HCT116 (cell line): ENCODE results near the gene SLC25A25. TPM values are rescaled to one million over a fixed set of nuclear protein-coding genes. Genes with fewer than 3 reads are reported as not detected.
A peak's percentile ranks its signal among the peaks of the same experiment; 100 is the strongest.

Experiments used
- ATAC-seq: fragments of 200-7000 bp; cut with Tn5 transposase; 2 replicates; pipeline ENCODE4 v1.9.1; 2020; ENCODE audit warnings: mild to moderate bottlenecking, moderate library complexity
- BruUV-seq: library from RNA; stranded (reverse); fragments of 400-500 nt; replicated peaks from 2 replicates; lab custom pipeline; 2021; lab: Mats Ljungman, UMichigan
- CTCF ChIA-PET: fragments of 300-600 bp; sonication (Branson Sonifier 250); formaldehyde crosslinking; loops from one replicate; lab custom pipeline; 2021; ENCODE audit warnings: antibody characterized with exemption; lab: Charles Lee
- POLR2A ChIA-PET: fragments of 300-600, 350-600 bp; sonication (Branson Sonifier 250); formaldehyde crosslinking; loops from one replicate; lab custom pipeline; 2021; ENCODE audit warnings: antibody characterized with exemption; lab: Charles Lee
- RAD21 ChIA-PET, 2 experiments: fragments of 300-600 bp; sonication (Branson Sonifier 250); formaldehyde crosslinking; loops; one replicate each; lab custom pipeline; 2023; ENCODE audit warnings: low total read pairs in 2 of 2; ENCODE audit not compliant: uncharacterized antibody in 2 of 2, unreplicated experiment in 2 of 2, low non-redundant PET in 1 of 2; lab: Charles Lee
- DNase-seq: peaks from one replicate; pipeline ENCODE4 v3.0.0-alpha.2; 2010; ENCODE audit warnings: low read depth, low spot score
- H2AFZ ChIP-seq: fragments of 200-600 bp; shearing (Covaris generic), sonication (generic); 2 replicates; pipeline ENCODE4 v1.6.1; 2017; ENCODE audit warnings: low read depth, mixed run types, mixed read lengths, antibody characterized with exemption, low read length; ENCODE audit not compliant: poor library complexity, severe bottlenecking
- H3K27ac ChIP-seq: 2 replicates; pipeline ENCODE4 v1.5.1; 2012; ENCODE audit warnings: low read depth, low read length
- H3K27me3 ChIP-seq: fragments of 200-600 bp; sonication (generic); 2 replicates; pipeline ENCODE4 v1.6.1; 2016; ENCODE audit warnings: mixed run types, low read length, mixed read lengths; ENCODE audit not compliant: insufficient read depth
- H3K36me3 ChIP-seq, 2 experiments: fragments of 200-500 bp in 1 of 2; fragments of 200-600 bp in 1 of 2; sonication (Bioruptor generic) in 1 of 2; sonication (generic) in 1 of 2; 2 replicates each; pipeline versions ENCODE4 v1.5.1 to v1.6.1; 2014 to 2016; ENCODE audit warnings: low read length in 2 of 2, inconsistent platforms in 1 of 2, mixed read lengths in 1 of 2, mixed run types in 1 of 2; ENCODE audit not compliant: insufficient read depth in 2 of 2, control insufficient read depth in 1 of 2
- H3K4me1 ChIP-seq, 2 experiments: fragments of 200-600 bp in 1 of 2; sonication (generic) in 1 of 2; 2 replicates each; pipeline versions ENCODE4 v1.5.1 to v1.6.1; 2012 to 2017; ENCODE audit warnings: low read length in 2 of 2, inconsistent platforms in 1 of 2, mild to moderate bottlenecking in 1 of 2, mixed read lengths in 1 of 2, mixed run types in 1 of 2, moderate library complexity in 1 of 2; ENCODE audit not compliant: insufficient read depth in 2 of 2, control insufficient read depth in 1 of 2
- H3K4me2 ChIP-seq: fragments of 200-600 bp; sonication (generic); 2 replicates; pipeline ENCODE4 v1.6.1; 2017; ENCODE audit warnings: mixed run types, low read length, mixed read lengths
- H3K4me3 ChIP-seq, 2 experiments: fragments of 200-600 bp in 1 of 2; sonication (generic) in 1 of 2; replicated peaks in 1 of 2; 2 replicates each; pipeline ENCODE4 v1.5.1; 2011 to 2016; ENCODE audit warnings: low read length in 2 of 2, control low read depth in 1 of 2, low read depth in 1 of 2, mild to moderate bottlenecking in 1 of 2, mixed read lengths in 1 of 2, mixed run types in 1 of 2
- H3K79me2 ChIP-seq: fragments of 200-600 bp; sonication (generic); 2 replicates; pipeline ENCODE4 v1.6.1; 2017; ENCODE audit warnings: mild to moderate bottlenecking, mixed run types, low read length, moderate library complexity, mixed read lengths; ENCODE audit not compliant: insufficient read depth
- H3K9ac ChIP-seq: fragments of 200-600 bp; sonication (generic); 2 replicates; pipeline ENCODE4 v1.6.1; 2016; ENCODE audit warnings: low read length, mixed read lengths
- H3K9me2 ChIP-seq: fragments of 200-600 bp; sonication (generic), shearing (Covaris generic); 2 replicates; pipeline ENCODE4 v1.6.1; 2017; ENCODE audit warnings: mixed run types, mild to moderate bottlenecking, moderate library complexity; ENCODE audit not compliant: insufficient read depth
- H3K9me3 ChIP-seq, 2 experiments: fragments of 200-500 bp in 1 of 2; fragments of 200-600 bp in 1 of 2; sonication (Bioruptor generic) in 1 of 2; sonication (generic) in 1 of 2; 2 replicates each; pipeline ENCODE4 v1.6.1; 2014 to 2017; ENCODE audit warnings: low read length in 2 of 2, mixed read lengths in 2 of 2, inconsistent platforms in 1 of 2, low read depth in 1 of 2, mild to moderate bottlenecking in 1 of 2, mixed run types in 1 of 2, moderate library complexity in 1 of 2; ENCODE audit not compliant: control insufficient read depth in 1 of 2, insufficient read depth in 1 of 2
- H4K20me1 ChIP-seq: fragments of 200-600 bp; sonication (generic), shearing (Covaris generic); 2 replicates; pipeline ENCODE4 v1.6.1; 2017; ENCODE audit warnings: mixed run types, mild to moderate bottlenecking, moderate library complexity; ENCODE audit not compliant: insufficient read depth
- CBX3 ChIP-seq: IDR thresholded peaks from 2 replicates; pipeline ENCODE4 v1.6.1; 2012; ENCODE audit warnings: low read depth
- JUND ChIP-seq: IDR thresholded peaks from 2 replicates; pipeline ENCODE4 v1.6.1; 2012
- RAD21 ChIP-seq: IDR thresholded peaks from 2 replicates; pipeline ENCODE4 v1.6.1; 2012; ENCODE audit warnings: low read depth, mild to moderate bottlenecking
- SP1 ChIP-seq: IDR thresholded peaks from 2 replicates; pipeline ENCODE4 v1.6.1; 2012; ENCODE audit warnings: low read depth
- SRF ChIP-seq: IDR thresholded peaks from 2 replicates; pipeline ENCODE4 v1.6.1; 2012; ENCODE audit warnings: low read depth
- intact Hi-C: fragments of 100-400 bp; cut with micrococcal nuclease; formaldehyde crosslinking; loops from 2 replicates; pipeline ENCODE4 v1.10.0; 2022
- total RNA-seq: library from RNA; stranded (reverse); gene quantifications from one replicate; pipeline ENCODE4 v1.2.1, GENCODE V29; 2021; ENCODE audit not compliant: unreplicated experiment
- TF ChIP-seq, protein P1 (sequence below): IDR thresholded peaks from 2 replicates; pipeline ENCODE4 v1.6.1; 2012; ENCODE audit warnings: low read depth
- TF ChIP-seq, protein P2 (sequence below): IDR thresholded peaks from 2 replicates; pipeline ENCODE4 v1.6.1; 2012

Gene SLC25A25
- total RNA-seq, 1 experiment from 2014 or later, result 15.3 TPM

DNA sequence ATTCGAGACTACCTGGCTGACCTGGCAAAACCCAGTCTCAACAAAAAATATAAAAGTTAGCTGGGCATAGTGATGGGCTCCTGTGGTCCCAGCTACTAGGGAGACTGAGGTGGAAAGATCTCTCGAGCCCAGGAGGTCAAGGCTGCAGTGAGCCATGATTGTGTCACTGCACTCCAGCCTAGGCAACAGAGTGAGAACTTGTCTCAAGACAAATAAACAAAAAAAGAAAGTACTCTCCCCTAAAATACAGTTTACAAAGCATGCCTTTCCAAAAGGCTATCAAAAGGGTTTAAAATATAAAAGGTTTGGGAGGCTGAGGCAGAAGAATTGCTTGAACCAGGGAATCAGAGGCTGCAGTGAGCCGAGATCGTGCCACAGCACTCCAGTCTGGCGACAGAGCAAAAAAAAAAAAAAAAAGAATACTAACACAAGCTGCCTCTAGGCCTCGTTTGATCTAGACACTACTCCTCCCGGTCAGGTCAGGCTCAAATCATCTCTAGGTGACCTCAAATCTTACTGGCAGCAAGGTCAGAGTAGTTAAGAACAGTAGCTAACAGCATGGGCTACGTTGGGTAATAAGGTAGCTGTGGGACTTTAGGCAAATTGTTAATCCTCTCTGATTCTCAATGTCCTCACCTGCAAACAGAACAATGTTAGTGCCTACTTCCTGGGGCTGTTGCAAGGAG lies 10.2 kb upstream of the SLC25A25 start:
- Histone ChIP-seq H2AFZ (peak overlapping the region; percentile 0), H3K79me2 (no peaks in the 10 kb centered on the region), H3K9ac (no peak overlapping the region), H4K20me1 (no peaks in the 10 kb centered on the region), H3K4me1 (peaks cover 18 to 34% of the 10 kb centered on the region in 2 experiments), H3K36me3 (no peaks in the 10 kb centered on the region), H3K9me2 (no peaks in the 10 kb centered on the region), H3K4me3 (no peak overlapping the region), H3K27ac (no peak overlapping the region), H3K9me3 (no peaks in the 10 kb centered on the region), H3K27me3 (no peaks in the 10 kb centered on the region), H3K4me2 (no peak overlapping the region)
- intact Hi-C loops, result no loop called here
- BruUV-seq, result no TSS peak
- ChIA-PET POLR2A (interaction anchor here (2.0 kb wide), 1 partner anchor 9 kb away, joined by 14 read pairs; the partner anchor contains the start of gene NAIF1), CTCF (interaction anchor here (1.7 kb wide), 1 partner anchor 9 kb away, joined by 4 read pairs; the partner anchor contains the start of gene NAIF1)
- DNase-seq, result no peak
- no peak for ATAC-seq
- no peak for TF ChIP-seq SRF
- TF ChIP-seq SP1, result no peak
- no peak for TF ChIP-seq CBX3
- no peak for TF ChIP-seq RAD21
- TF ChIP-seq, protein P1, sequence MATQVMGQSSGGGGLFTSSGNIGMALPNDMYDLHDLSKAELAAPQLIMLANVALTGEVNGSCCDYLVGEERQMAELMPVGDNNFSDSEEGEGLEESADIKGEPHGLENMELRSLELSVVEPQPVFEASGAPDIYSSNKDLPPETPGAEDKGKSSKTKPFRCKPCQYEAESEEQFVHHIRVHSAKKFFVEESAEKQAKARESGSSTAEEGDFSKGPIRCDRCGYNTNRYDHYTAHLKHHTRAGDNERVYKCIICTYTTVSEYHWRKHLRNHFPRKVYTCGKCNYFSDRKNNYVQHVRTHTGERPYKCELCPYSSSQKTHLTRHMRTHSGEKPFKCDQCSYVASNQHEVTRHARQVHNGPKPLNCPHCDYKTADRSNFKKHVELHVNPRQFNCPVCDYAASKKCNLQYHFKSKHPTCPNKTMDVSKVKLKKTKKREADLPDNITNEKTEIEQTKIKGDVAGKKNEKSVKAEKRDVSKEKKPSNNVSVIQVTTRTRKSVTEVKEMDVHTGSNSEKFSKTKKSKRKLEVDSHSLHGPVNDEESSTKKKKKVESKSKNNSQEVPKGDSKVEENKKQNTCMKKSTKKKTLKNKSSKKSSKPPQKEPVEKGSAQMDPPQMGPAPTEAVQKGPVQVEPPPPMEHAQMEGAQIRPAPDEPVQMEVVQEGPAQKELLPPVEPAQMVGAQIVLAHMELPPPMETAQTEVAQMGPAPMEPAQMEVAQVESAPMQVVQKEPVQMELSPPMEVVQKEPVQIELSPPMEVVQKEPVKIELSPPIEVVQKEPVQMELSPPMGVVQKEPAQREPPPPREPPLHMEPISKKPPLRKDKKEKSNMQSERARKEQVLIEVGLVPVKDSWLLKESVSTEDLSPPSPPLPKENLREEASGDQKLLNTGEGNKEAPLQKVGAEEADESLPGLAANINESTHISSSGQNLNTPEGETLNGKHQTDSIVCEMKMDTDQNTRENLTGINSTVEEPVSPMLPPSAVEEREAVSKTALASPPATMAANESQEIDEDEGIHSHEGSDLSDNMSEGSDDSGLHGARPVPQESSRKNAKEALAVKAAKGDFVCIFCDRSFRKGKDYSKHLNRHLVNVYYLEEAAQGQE, result no peak
- TF ChIP-seq JUND, result no peak
- TF ChIP-seq, protein P2, sequence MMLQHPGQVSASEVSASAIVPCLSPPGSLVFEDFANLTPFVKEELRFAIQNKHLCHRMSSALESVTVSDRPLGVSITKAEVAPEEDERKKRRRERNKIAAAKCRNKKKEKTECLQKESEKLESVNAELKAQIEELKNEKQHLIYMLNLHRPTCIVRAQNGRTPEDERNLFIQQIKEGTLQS, result no peak
- TF ChIP-seq, all 23 proteins: peak for 0
- RAD21 ChIA-PET, result no interaction called here
